Endothelial cell (in vitro differentiated cells): Measurements from ENCODE around the gene DNAJC5G. TPM values are rescaled to one million over a fixed set of nuclear protein-coding genes. Genes with fewer than 3 reads are reported as not detected.

Source experiments
- DNase-seq: peaks from one replicate; pipeline ENCODE4 v3.0.0; 2021; ENCODE audit warnings: low spot score
- H3K27ac Mint-ChIP-seq: one replicate; pipeline ENCODE4 v1.8.0; 2021; ENCODE audit warnings: mixed read lengths, inconsistent platforms; ENCODE audit not compliant: unreplicated experiment
- H3K27me3 Mint-ChIP-seq: one replicate; pipeline ENCODE4 v1.8.0; 2021; ENCODE audit warnings: mild to moderate bottlenecking, moderate library complexity, mixed read lengths, inconsistent platforms; ENCODE audit not compliant: unreplicated experiment
- H3K36me3 Mint-ChIP-seq: one replicate; pipeline ENCODE4 v1.8.0; 2021; ENCODE audit warnings: mild to moderate bottlenecking, low read depth, mixed read lengths, inconsistent platforms; ENCODE audit not compliant: unreplicated experiment
- H3K4me1 Mint-ChIP-seq: one replicate; pipeline ENCODE4 v1.8.0; 2021; ENCODE audit warnings: mild to moderate bottlenecking, mixed read lengths, inconsistent platforms; ENCODE audit not compliant: unreplicated experiment
- H3K4me3 Mint-ChIP-seq: one replicate; pipeline ENCODE4 v1.8.0; 2021; ENCODE audit warnings: mild to moderate bottlenecking, mixed read lengths, inconsistent platforms; ENCODE audit not compliant: unreplicated experiment
- H3K9me3 Mint-ChIP-seq: one replicate; pipeline ENCODE4 v1.8.0; 2021; ENCODE audit warnings: mixed read lengths, inconsistent platforms; ENCODE audit not compliant: unreplicated experiment
- CTCF ChIP-seq: fragments of 200-600 bp; sonication (generic); IDR thresholded peaks from one replicate; pipeline ENCODE4 v1.5.0; 2021; ENCODE audit warnings: antibody characterized with exemption; ENCODE audit not compliant: unreplicated experiment
- total RNA-seq: library from RNA; stranded (reverse); fragmentation: NEBNext Ultra II Directional; extraction: Animal tissue kit (Norgen Biotek cat#: 25700); gene quantifications from one replicate; pipeline ENCODE4 v1.2.1, GENCODE V29; 2021; ENCODE audit not compliant: unreplicated experiment

DNAJC5G gene
- total RNA-seq, 1 donor from 2014 or later = not detected

- no peak overlapping the region for H3K4me3 Mint-ChIP-seq
- TF ChIP-seq CTCF = no peak
- H3K27ac Mint-ChIP-seq = no peak overlapping the region
- peaks cover 10% of the 10 kb centered on the region for H3K27me3 Mint-ChIP-seq
- H3K36me3 Mint-ChIP-seq = no peaks in the 10 kb centered on the region
- H3K4me1 Mint-ChIP-seq = peaks cover 5% of the 10 kb centered on the region
- no peaks in the 10 kb centered on the region for H3K9me3 Mint-ChIP-seq
- DNase-seq = no peak
Observed at GRCh38 chr2:27281442-27281841, 6.2 kb downstream of the DNAJC5G start.

- TF ChIP-seq CTCF = no peak
- Mint-ChIP-seq H3K27me3 (peaks cover 10% of the 10 kb centered on the region), H3K36me3 (no peaks in the 10 kb centered on the region), H3K27ac (peak within 1 kb of the TSS; percentile 76), H3K4me3 (no peak within 1 kb of the TSS), H3K9me3 (no peaks in the 10 kb centered on the region), H3K4me1 (peaks cover 5% of the 10 kb centered on the region)
- DNase-seq = no peak
Observed at GRCh38 chr2:27281855-27282559, 6.8 kb downstream of the DNAJC5G start, which contains the start of gene TRIM54. TRIM54 (plus strand) TSS chr2:27282429; CDS start chr2:27282732, 303 bp downstream.

GRCh38 chr2:27282892-27283291 lies 7.7 kb downstream of the DNAJC5G start:
- Mint-ChIP-seq H3K36me3 (no peaks in the 10 kb centered on the region), H3K27me3 (peaks cover 10% of the 10 kb centered on the region), H3K9me3 (no peaks in the 10 kb centered on the region), H3K27ac (no peak overlapping the region), H3K4me1 (peaks cover 5% of the 10 kb centered on the region), H3K4me3 (no peak overlapping the region)
- TF ChIP-seq CTCF = no peak
- no peak for DNase-seq

- Mint-ChIP-seq H3K27me3 (peaks cover 8% of the 10 kb centered on the region), H3K4me3 (no peak overlapping the region), H3K27ac (no peak overlapping the region), H3K4me1 (peaks cover 5% of the 10 kb centered on the region), H3K36me3 (no peaks in the 10 kb centered on the region), H3K9me3 (no peaks in the 10 kb centered on the region)
- no peak for DNase-seq
- TF ChIP-seq CTCF = no peak
Observed at GRCh38 chr2:27284996-27285395, 9.8 kb downstream of the DNAJC5G start.

DNA sequence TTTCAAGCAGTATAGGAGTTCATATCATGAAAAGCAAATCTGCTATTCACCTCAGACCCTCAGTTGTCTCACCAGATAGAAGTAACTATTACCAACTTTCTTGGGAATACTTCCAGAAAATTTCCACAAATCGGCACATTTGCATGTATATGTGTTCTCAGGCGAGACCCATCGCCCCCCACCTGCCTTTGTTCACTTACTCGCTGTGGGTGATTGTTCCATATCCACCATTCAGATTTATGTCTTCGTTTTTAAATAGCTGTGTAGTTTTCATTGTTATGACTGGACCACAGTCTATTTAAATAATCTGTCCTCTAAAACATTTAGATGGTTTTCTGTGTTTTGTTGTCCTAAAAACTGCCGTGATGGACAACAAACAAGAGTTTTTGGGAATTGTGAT lies 10.2 kb downstream of the DNAJC5G start:
- no peak for TF ChIP-seq CTCF
- peaks cover 5% of the 10 kb centered on the region for H3K4me1 Mint-ChIP-seq
- no peaks in the 10 kb centered on the region for H3K9me3 Mint-ChIP-seq
- peaks cover 8% of the 10 kb centered on the region for H3K27me3 Mint-ChIP-seq
- H3K27ac Mint-ChIP-seq = no peak overlapping the region
- no peak overlapping the region for H3K4me3 Mint-ChIP-seq
- no peaks in the 10 kb centered on the region for H3K36me3 Mint-ChIP-seq
- DNase-seq = no peak
